K562 (cell line): Measurements from ENCODE around the gene USHBP1. TPM values are rescaled to one million over a fixed set of nuclear protein-coding genes. Genes with fewer than 3 reads are reported as not detected.

Source experiments
- ADNP ChIP-seq: fragments of 200-800 bp; sonication (Bioruptor generic); IDR thresholded peaks from 2 replicates; pipeline ENCODE4 v1.6.1; 2016; ENCODE audit warnings: missing genetic modification characterization, missing compliant biosample characterization
- ETV1 ChIP-seq: fragments of 450-650 bp; conservative IDR thresholded peaks from 2 replicates; pipeline ENCODE4 v1.6.1; 2016; ENCODE audit warnings: missing genetic modification characterization, control low read depth, low read depth, missing compliant biosample characterization
- FOXM1 ChIP-seq, 2 experiments: fragments of 450-650 bp in 1 of 2; sonication (generic) in 1 of 2; formaldehyde crosslinking in 1 of 2; IDR thresholded peaks; 2 replicates each; pipeline versions ENCODE4 v1.6.1 to v1.9.0; 2017 to 2022; ENCODE audit warnings: low read depth in 2 of 2, mild to moderate bottlenecking in 2 of 2, missing genetic modification reagents in 1 of 2, moderate library complexity in 1 of 2
- GATAD2A ChIP-seq: fragments of 450-650 bp; IDR thresholded peaks from 2 replicates; pipeline ENCODE4 v1.6.1; 2017
- HDAC8 ChIP-seq: fragments of 450-650 bp; IDR thresholded peaks from 2 replicates; pipeline ENCODE4 v1.6.1; 2016; ENCODE audit warnings: mild to moderate bottlenecking, missing genetic modification characterization, moderate library complexity, missing compliant biosample characterization
- KDM1A ChIP-seq, 2 experiments: fragments of 450-650 bp; IDR thresholded peaks; 2 replicates each; pipeline ENCODE4 v1.6.1; 2016; ENCODE audit warnings: mild to moderate bottlenecking in 2 of 2
- NR4A1 ChIP-seq, 2 experiments: fragments of 250-450 bp in 1 of 2; fragments of 450-650 bp in 1 of 2; sonication (Bioruptor Pico) in 1 of 2; IDR thresholded peaks; 2 replicates each; pipeline versions ENCODE4 v1.4.0 to v1.6.1; 2016 to 2020; ENCODE audit warnings: mild to moderate bottlenecking in 2 of 2, missing compliant biosample characterization in 1 of 2, missing genetic modification characterization in 1 of 2, moderate library complexity in 1 of 2
- SMAD3 ChIP-seq: fragments of 450-650 bp; formaldehyde crosslinking; conservative IDR thresholded peaks from 2 replicates; pipeline ENCODE4 v1.4.0; 2020; ENCODE audit warnings: mild to moderate bottlenecking
- SRSF3 ChIP-seq: fragments of 200-400 bp; formaldehyde crosslinking; IDR thresholded peaks from 2 replicates; pipeline ENCODE4 v1.6.1; 2016; ENCODE audit warnings: mild to moderate bottlenecking, low read length, moderate library complexity; ENCODE audit not compliant: insufficient read depth
- ZNF589 ChIP-seq: fragments of 200-800 bp; sonication (Bioruptor generic); IDR thresholded peaks from 2 replicates; pipeline ENCODE4 v1.6.1; 2016; ENCODE audit warnings: low read depth, missing genetic modification characterization, missing compliant biosample characterization
- ZNF766 ChIP-seq: fragments of 200-800 bp; sonication (Bioruptor generic); conservative IDR thresholded peaks from 2 replicates; pipeline ENCODE4 v1.6.1; 2016; ENCODE audit warnings: missing genetic modification characterization, missing compliant biosample characterization
- polyA plus RNA-seq, 8 experiments: library from polyadenylated mRNA; depleted of rRNA in 4 of 8; stranded (reverse) in 5 of 8; unstranded in 3 of 8; fragments of >200 nt; fragmentation: Nextera tagmentation in 2 of 8; fragmentation: Illumina TruSeq in 1 of 8; extraction: Ambion mirVana in 2 of 8; extraction: Trizol in 1 of 8; gene quantifications; 2 replicates each; pipeline versions ENCODE4 v1.2.1 to v1.2.3, GENCODE V29; 2011 to 2014; ENCODE audit warnings: inconsistent platforms in 1 of 8, missing spikeins in 1 of 8
- total RNA-seq, 7 experiments: library from RNA; depleted of rRNA in 6 of 7; stranded (reverse); fragments of >200 nt in 6 of 7; fragmentation: Illumina TruSeq in 2 of 7; extraction: Trizol in 2 of 7; gene quantifications; 2 replicates each; pipeline versions ENCODE4 v1.2.1 to v1.2.3, GENCODE V29; 2011 to 2021; ENCODE audit warnings: low replicate concordance in 1 of 7
- TF ChIP-seq, protein P1 (sequence below): sonication (generic); formaldehyde crosslinking; IDR thresholded peaks from 2 replicates; pipeline ENCODE4 v1.8.0; 2022; ENCODE audit warnings: mild to moderate bottlenecking, missing genetic modification reagents, borderline replicate concordance

Gene USHBP1
- total and polyA plus RNA-seq, 9 of the 15 experiments (the other 6 are each of a cell fraction or from before 2014, with no cell fraction given), result 0.03 to 0.10 (median 0.05) TPM; not detected in 5

DNA sequence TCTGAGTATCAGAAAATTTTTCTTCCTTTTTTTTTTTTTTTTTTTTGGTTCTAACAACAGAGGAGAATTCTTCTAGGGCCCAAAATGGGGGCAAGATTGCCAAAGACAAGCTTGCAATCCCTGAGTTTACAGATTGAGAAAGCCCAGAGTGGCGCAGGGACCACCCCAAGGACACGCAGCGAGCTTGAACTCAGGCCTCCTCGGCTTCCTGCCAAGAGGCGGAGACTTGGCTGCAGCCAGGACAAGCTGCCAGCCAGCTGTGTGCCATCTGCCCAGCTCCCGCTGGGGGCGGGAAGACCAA lies 40.6 kb upstream of the USHBP1 start (continued):
- TF ChIP-seq ZNF766 (CRISPR knock-in tag) (0 out of 2 replicates have a peak, but pooled peaks have one; percentile 65), HDAC8 (tag) (no peak), KDM1A (IDR thresholded peaks at IDR 0.05) (0 out of 4 replicates have a peak, but pooled peaks of 1 of the 2 experiments have one; percentile 32), FOXM1 (IDR thresholded peaks at IDR 0.05; ENCODE audit: low read depth) (no peak), FOXM1 (CRISPR knock-in tag; IDR thresholded peaks at IDR 0.05; ENCODE audit: low read depth) (0 out of 2 replicates have a peak, but pooled peaks have one; percentile 9), ETV1 (tag) (no peak; the same call in 1 of the 2 replicates), GATAD2A (0 out of 2 replicates have a peak, but pooled peaks have one; percentile 42), ADNP (tag) (0 out of 2 replicates have a peak, but pooled peaks have one; percentile 44), NR4A1 (CRISPR knock-in tag; IDR thresholded peaks at IDR 0.05) (no peak), NR4A1 (tag; IDR thresholded peaks at IDR 0.05) (0 out of 2 replicates have a peak, but pooled peaks have one; percentile 15), ZNF589 (CRISPR knock-in tag) (peak; percentile 71; the same call in 1 of the 2 replicates), SMAD3 (CRISPR knock-in tag) (no peak), SRSF3 (no peak)
- TF ChIP-seq, protein P1, sequence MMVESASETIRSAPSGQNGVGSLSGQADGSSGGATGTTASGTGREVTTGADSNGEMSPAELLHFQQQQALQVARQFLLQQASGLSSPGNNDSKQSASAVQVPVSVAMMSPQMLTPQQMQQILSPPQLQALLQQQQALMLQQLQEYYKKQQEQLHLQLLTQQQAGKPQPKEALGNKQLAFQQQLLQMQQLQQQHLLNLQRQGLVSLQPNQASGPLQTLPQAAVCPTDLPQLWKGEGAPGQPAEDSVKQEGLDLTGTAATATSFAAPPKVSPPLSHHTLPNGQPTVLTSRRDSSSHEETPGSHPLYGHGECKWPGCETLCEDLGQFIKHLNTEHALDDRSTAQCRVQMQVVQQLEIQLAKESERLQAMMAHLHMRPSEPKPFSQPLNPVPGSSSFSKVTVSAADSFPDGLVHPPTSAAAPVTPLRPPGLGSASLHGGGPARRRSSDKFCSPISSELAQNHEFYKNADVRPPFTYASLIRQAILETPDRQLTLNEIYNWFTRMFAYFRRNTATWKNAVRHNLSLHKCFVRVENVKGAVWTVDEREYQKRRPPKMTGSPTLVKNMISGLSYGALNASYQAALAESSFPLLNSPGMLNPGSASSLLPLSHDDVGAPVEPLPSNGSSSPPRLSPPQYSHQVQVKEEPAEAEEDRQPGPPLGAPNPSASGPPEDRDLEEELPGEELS, result 0 out of 2 replicates have a peak, but pooled peaks have one; percentile 77
- TF ChIP-seq, all 486 proteins: peak for 13
